Measurements from ENCODE around the gene EZH2.

The EZH2 gene

GRCh38 chr7:148905093-148905666, 21.1 kb upstream of the EZH2 start:
- no peak overlapping the region for H3K4me3 ChIP-seq (replicated peaks; ENCODE audit: low read depth, low read length)
- TF ChIP-seq CTCF (IDR thresholded peaks at IDR 0.05; ENCODE audit: low read depth, low read length, missing control alignments), result no peak
- no peak for DNase-seq (ENCODE audit: extremely low read depth, low read depth)

GRCh38 chr7:148903504-148903903, 19.4 kb upstream of the EZH2 start:
- no peak overlapping the region for H3K4me3 ChIP-seq (replicated peaks; ENCODE audit: low read depth, low read length)
- TF ChIP-seq CTCF (IDR thresholded peaks at IDR 0.05; ENCODE audit: low read depth, low read length, missing control alignments), result no peak
- DNase-seq (ENCODE audit: extremely low read depth, low read depth), result no peak

- DNase-seq (ENCODE audit: extremely low read depth, low read depth), result no peak
- H3K4me3 ChIP-seq (replicated peaks; ENCODE audit: low read depth, low read length), result no peak overlapping the region
- TF ChIP-seq CTCF (IDR thresholded peaks at IDR 0.05; ENCODE audit: low read depth, low read length, missing control alignments), result no peak
Measured at GRCh38 chr7:148901178-148901577, 17.1 kb upstream of the EZH2 start.

GRCh38 chr7:148898845-148899484, 14.9 kb upstream of the EZH2 start:
- TF ChIP-seq CTCF (IDR thresholded peaks at IDR 0.05; ENCODE audit: low read depth, low read length, missing control alignments), result no peak
- no peak overlapping the region for H3K4me3 ChIP-seq (replicated peaks; ENCODE audit: low read depth, low read length)
- no peak for DNase-seq (ENCODE audit: extremely low read depth, low read depth)

GRCh38 chr7:148894591-148894990, 10.5 kb upstream of the EZH2 start:
- TF ChIP-seq CTCF (IDR thresholded peaks at IDR 0.05; ENCODE audit: low read depth, low read length, missing control alignments), result no peak
- no peak for DNase-seq (ENCODE audit: extremely low read depth, low read depth)
- H3K4me3 ChIP-seq (replicated peaks; ENCODE audit: low read depth, low read length), result no peak overlapping the region

- no peak for TF ChIP-seq CTCF (IDR thresholded peaks at IDR 0.05; ENCODE audit: low read depth, low read length, missing control alignments)
- no peak for DNase-seq (ENCODE audit: extremely low read depth, low read depth)
- no peak overlapping the region for H3K4me3 ChIP-seq (replicated peaks; ENCODE audit: low read depth, low read length)
Measured at GRCh38 chr7:148893071-148893470, 9.0 kb upstream of the EZH2 start.

GRCh38 chr7:148888300-148888699, 4.2 kb upstream of the EZH2 start:
- TF ChIP-seq CTCF (IDR thresholded peaks at IDR 0.05; ENCODE audit: low read depth, low read length, missing control alignments), result no peak
- no peak overlapping the region for H3K4me3 ChIP-seq (replicated peaks; ENCODE audit: low read depth, low read length)
- DNase-seq (ENCODE audit: extremely low read depth, low read depth), result no peak

Measured in HFF-Myc (cell line).